PC-9 (cell line): Measurements from ENCODE around the gene CRABP2. TPM values are rescaled to one million over a fixed set of nuclear protein-coding genes. Genes with fewer than 3 reads are reported as not detected.

ENCODE experiments used
- BruUV-seq: library from RNA; stranded (reverse); fragments of 400-500 nt; replicated peaks from 2 replicates; lab custom pipeline; 2021; lab: Mats Ljungman, UMichigan
- CTCF ChIA-PET: fragments of 300-600 bp; sonication (Branson Sonifier 250); formaldehyde crosslinking; loops from one replicate; lab custom pipeline; 2022; ENCODE audit warnings: antibody characterized with exemption; lab: Charles Lee
- POLR2A ChIA-PET: fragments of 300-600 bp; sonication (Branson Sonifier 250); formaldehyde crosslinking; loops from one replicate; lab custom pipeline; 2022; ENCODE audit warnings: antibody characterized with exemption; ENCODE audit not compliant: unreplicated experiment; lab: Charles Lee
- DNase-seq, 2 experiments: peaks; one replicate each; pipeline versions ENCODE4 v3.0.0 to v3.0.0-alpha.2; 2015 to 2022; ENCODE audit warnings: mixed read lengths in 1 of 2
- H2AFZ ChIP-seq: fragments of 200-600 bp; sonication (generic); 2 replicates; pipeline ENCODE4 v1.8.1; 2017; ENCODE audit warnings: antibody characterized with exemption
- H3F3A ChIP-seq: fragments of 200-600 bp; sonication (generic); 2 replicates; pipeline ENCODE4 v1.8.1; 2017; ENCODE audit warnings: antibody characterized with exemption, mild to moderate bottlenecking, low read depth; ENCODE audit not compliant: insufficient read depth
- H3K27ac ChIP-seq: fragments of 200-600 bp; sonication (generic); 2 replicates; pipeline ENCODE4 v1.6.1; 2016; ENCODE audit warnings: mixed run types
- H3K27me3 ChIP-seq: fragments of 200-600 bp; sonication (generic); 2 replicates; pipeline ENCODE4 v1.6.1; 2016; ENCODE audit warnings: low read depth, mixed run types; ENCODE audit not compliant: insufficient read depth
- H3K36me3 ChIP-seq: fragments of 200-600 bp; sonication (generic); 2 replicates; pipeline ENCODE4 v1.6.1; 2016; ENCODE audit warnings: low read depth, mixed run types
- H3K4me1 ChIP-seq: fragments of 200-600 bp; sonication (generic); replicated peaks from 2 replicates; pipeline ENCODE4 v1.6.1; 2016; ENCODE audit warnings: mixed run types; ENCODE audit not compliant: insufficient read depth
- H3K4me2 ChIP-seq: fragments of 200-600 bp; sonication (generic); 2 replicates; pipeline ENCODE4 v1.6.1; 2017; ENCODE audit warnings: mixed run types
- H3K4me3 ChIP-seq: fragments of 200-600 bp; sonication (generic); 2 replicates; pipeline ENCODE4 v1.6.1; 2016; ENCODE audit warnings: mixed run types
- H3K79me2 ChIP-seq: fragments of 200-600 bp; sonication (generic); 2 replicates; pipeline ENCODE4 v1.6.1; 2017; ENCODE audit warnings: low read depth, mixed run types
- H3K9me2 ChIP-seq: fragments of 200-600 bp; sonication (generic); 2 replicates; pipeline ENCODE4 v1.8.1; 2017; ENCODE audit warnings: mild to moderate bottlenecking; ENCODE audit not compliant: insufficient read depth
- H3K9me3 ChIP-seq: fragments of 200-600 bp; sonication (generic); 2 replicates; pipeline ENCODE4 v1.8.1; 2016; ENCODE audit warnings: low read depth; ENCODE audit not compliant: insufficient read depth
- H4K20me1 ChIP-seq: fragments of 200-600 bp; sonication (generic); 2 replicates; pipeline ENCODE4 v1.8.1; 2017; ENCODE audit not compliant: insufficient read depth
- EZH2 ChIP-seq: fragments of 200-600 bp; sonication (generic); IDR thresholded peaks from 2 replicates; pipeline ENCODE4 v1.8.0; 2017; ENCODE audit warnings: antibody characterized with exemption, low read depth
- intact Hi-C: fragments of 100-400 bp; cut with micrococcal nuclease; formaldehyde crosslinking; loops from one replicate; pipeline ENCODE4 v1.10.0; 2022; ENCODE audit not compliant: unreplicated experiment
- total RNA-seq: library from RNA; stranded (reverse); gene quantifications from 2 replicates; pipeline ENCODE4 v1.2.3, GENCODE V29; 2021
- TF ChIP-seq, protein P1 (sequence below): fragments of 200-600 bp; sonication (generic); conservative IDR thresholded peaks from 2 replicates; pipeline ENCODE4 v1.6.1; 2017; ENCODE audit warnings: mixed run types, antibody characterized with exemption, mild to moderate bottlenecking, moderate library complexity

The CRABP2 gene
- total RNA-seq, 1 experiment from 2014 or later, result 142 TPM

DNA sequence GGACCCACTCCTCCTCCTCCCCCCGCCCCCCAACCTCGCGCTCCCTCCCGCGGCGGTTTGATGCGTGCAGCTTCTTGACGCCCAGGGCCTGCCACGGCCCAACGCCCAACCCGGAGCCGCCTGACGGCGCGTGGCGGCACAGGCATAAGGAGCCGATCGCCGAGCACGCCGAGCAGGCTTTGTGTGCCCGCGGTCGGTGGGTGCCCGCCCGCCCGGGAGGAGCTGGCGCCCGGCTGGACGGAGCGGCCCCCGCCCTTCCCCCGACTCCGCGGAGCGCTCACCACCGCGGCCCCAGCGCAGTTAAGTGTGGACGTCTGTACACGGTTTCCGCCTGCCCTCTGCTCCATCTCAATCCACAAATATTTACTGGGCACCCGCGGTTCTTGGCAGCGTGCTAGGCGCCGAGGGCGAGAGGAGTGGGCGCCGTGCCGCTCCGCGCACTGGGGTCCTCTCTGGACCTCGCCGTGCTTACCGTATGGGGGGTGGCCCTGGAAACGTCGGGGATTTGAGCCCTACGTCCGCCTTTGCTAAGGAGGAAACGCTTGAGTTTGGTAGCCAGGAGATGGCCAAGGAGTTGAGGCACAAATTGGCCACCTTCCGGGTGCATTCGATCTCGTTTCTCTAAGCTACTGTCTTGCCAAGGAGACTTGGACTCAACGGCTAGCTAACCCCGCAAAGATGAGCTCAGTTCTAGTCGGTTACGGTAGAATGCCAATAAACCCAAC lies 46.5 kb upstream of the CRABP2 start:
- Histone ChIP-seq H3K4me2 (peak overlapping the region; percentile 94), H3K27me3 (no peaks in the 10 kb centered on the region), H3K79me2 (peaks cover 69% of the 10 kb centered on the region), H3F3A (peaks cover 49% of the 10 kb centered on the region), H3K4me1 (peaks cover 21% of the 10 kb centered on the region), H3K9me3 (no peaks in the 10 kb centered on the region), H3K4me3 (peak overlapping the region; percentile 95), H3K36me3 (peaks cover 10% of the 10 kb centered on the region; the same call in 1 of the 2 replicates), H4K20me1 (no peaks in the 10 kb centered on the region), H3K27ac (peak overlapping the region; percentile 59), H3K9me2 (no peaks in the 10 kb centered on the region), H2AFZ (peak overlapping the region; percentile 97)
- peak; percentile 87 to 95 for DNase-seq
- intact Hi-C loops, result loop anchor here (1.0 to 2.0 kb wide), 4 partner anchors 11 to 59 kb away; partner anchors contain the start of genes ISG20L2, METTL25B, MRPL24 and PRCC
- BruUV-seq, result TSS peak; percentile 23
- ChIA-PET CTCF (interaction anchor here (0.6 to 0.8 kb wide), 3 partner anchors 26 to 107 kb away, joined by 3 to 5 read pairs (median 4); partner anchors contain the start of gene INSRR), POLR2A (interaction anchor here (0.5 to 0.8 kb wide), 5 partner anchors 11 to 251 kb away, joined by 3 to 26 read pairs (median 3); partner anchors contain the start of genes MEF2D, MRPL24 and PRCC)
- TF ChIP-seq, protein P1, sequence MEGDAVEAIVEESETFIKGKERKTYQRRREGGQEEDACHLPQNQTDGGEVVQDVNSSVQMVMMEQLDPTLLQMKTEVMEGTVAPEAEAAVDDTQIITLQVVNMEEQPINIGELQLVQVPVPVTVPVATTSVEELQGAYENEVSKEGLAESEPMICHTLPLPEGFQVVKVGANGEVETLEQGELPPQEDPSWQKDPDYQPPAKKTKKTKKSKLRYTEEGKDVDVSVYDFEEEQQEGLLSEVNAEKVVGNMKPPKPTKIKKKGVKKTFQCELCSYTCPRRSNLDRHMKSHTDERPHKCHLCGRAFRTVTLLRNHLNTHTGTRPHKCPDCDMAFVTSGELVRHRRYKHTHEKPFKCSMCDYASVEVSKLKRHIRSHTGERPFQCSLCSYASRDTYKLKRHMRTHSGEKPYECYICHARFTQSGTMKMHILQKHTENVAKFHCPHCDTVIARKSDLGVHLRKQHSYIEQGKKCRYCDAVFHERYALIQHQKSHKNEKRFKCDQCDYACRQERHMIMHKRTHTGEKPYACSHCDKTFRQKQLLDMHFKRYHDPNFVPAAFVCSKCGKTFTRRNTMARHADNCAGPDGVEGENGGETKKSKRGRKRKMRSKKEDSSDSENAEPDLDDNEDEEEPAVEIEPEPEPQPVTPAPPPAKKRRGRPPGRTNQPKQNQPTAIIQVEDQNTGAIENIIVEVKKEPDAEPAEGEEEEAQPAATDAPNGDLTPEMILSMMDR, result no peak
- TF ChIP-seq EZH2, result no peak

DNA sequence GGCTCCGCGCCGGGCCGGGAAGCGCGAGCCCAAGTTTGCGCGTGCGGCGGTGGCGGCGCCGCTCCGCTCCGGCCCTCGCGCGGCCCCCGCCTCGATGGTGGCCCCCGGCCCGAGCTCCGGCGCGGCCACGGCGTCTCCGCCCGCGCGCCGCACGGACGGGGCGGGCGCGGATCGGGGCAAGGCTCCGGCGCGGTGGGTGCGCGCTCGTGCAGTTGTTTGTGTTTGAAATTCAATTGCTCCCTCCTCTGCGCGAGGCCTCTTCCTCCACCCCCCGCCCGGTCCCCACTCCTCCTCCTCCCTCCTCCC lies 46.0 kb upstream of the CRABP2 start, which contains the start of gene HDGF:
Gene HDGF, minus strand, starts transcription at position 225 of the 306 bp plus-strand sequence. CDS start 246 bp downstream, outside the sequence.
- CTCF ChIA-PET, result interaction anchor here (0.6 to 0.8 kb wide), 2 partner anchors 66 to 108 kb away, joined by 3 to 5 read pairs; partner anchors contain the start of gene INSRR

More for the DNA sequence above, 46.0 kb upstream of the CRABP2 start, which contains the start of gene HDGF:
- Histone ChIP-seq H2AFZ (peak within 1 kb of the TSS; percentile 97), H3K36me3 (peaks cover 10% of the 10 kb centered on the region; the same call in 1 of the 2 replicates), H3K4me2 (peak within 1 kb of the TSS; percentile 100), H3K27me3 (no peaks in the 10 kb centered on the region), H3K79me2 (peaks cover 74% of the 10 kb centered on the region), H3K4me3 (peak within 1 kb of the TSS; percentile 95), H3K4me1 (peaks cover 23% of the 10 kb centered on the region), H3K9me2 (no peaks in the 10 kb centered on the region), H3K9me3 (no peaks in the 10 kb centered on the region), H4K20me1 (no peaks in the 10 kb centered on the region), H3K27ac (peak within 1 kb of the TSS; percentile 93), H3F3A (peaks cover 49% of the 10 kb centered on the region)
- DNase-seq, result no peak
- POLR2A ChIA-PET, result interaction anchor here (0.7 to 0.8 kb wide), 4 partner anchors 10 to 26 kb away, joined by 3 to 26 read pairs (median 3); partner anchors contain the start of genes MRPL24 and PRCC
- no TSS peak for BruUV-seq
- intact Hi-C loops, result loop anchor here (1.0 to 2.0 kb wide), 4 partner anchors 10 to 59 kb away; partner anchors contain the start of genes ISG20L2, METTL25B, MRPL24 and PRCC
- no peak for TF ChIP-seq EZH2
- TF ChIP-seq, protein P1, result no peak
